GM12873 (cell line): ENCODE measurements around the gene TCEA3.

Experiments
- TF ChIP-seq, protein P1 (sequence below): IDR thresholded peaks from 2 replicates; pipeline ENCODE4 v1.5.1; 2012; ENCODE audit warnings: low read depth, mild to moderate bottlenecking, moderate library complexity, low read length, control low read depth; ENCODE audit not compliant: insufficient read depth; ENCODE audit errors: missing control alignments

TCEA3 gene

DNA sequence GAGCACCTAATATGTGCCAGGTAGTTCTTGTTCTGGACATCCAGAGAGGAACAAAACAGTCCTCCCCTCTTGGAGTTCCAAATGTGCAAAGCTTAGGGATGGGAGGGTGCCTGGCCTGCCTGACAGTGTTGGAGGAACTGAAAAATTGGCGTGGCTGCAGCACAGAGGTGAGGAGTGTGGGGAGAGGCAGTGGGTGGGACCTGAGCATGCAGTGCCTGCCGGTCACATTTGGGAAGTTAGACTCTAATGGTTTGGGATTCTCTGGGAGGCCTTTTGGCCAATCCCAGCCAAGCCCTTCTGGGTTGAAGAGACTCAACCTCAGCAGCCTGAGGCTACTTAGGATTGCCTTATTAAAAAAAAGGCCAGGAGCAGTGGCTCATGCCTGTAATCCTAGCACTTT, 2.3 kb upstream of the TCEA3 start:
- TF ChIP-seq, protein P1, sequence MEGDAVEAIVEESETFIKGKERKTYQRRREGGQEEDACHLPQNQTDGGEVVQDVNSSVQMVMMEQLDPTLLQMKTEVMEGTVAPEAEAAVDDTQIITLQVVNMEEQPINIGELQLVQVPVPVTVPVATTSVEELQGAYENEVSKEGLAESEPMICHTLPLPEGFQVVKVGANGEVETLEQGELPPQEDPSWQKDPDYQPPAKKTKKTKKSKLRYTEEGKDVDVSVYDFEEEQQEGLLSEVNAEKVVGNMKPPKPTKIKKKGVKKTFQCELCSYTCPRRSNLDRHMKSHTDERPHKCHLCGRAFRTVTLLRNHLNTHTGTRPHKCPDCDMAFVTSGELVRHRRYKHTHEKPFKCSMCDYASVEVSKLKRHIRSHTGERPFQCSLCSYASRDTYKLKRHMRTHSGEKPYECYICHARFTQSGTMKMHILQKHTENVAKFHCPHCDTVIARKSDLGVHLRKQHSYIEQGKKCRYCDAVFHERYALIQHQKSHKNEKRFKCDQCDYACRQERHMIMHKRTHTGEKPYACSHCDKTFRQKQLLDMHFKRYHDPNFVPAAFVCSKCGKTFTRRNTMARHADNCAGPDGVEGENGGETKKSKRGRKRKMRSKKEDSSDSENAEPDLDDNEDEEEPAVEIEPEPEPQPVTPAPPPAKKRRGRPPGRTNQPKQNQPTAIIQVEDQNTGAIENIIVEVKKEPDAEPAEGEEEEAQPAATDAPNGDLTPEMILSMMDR, result no peak

DNA sequence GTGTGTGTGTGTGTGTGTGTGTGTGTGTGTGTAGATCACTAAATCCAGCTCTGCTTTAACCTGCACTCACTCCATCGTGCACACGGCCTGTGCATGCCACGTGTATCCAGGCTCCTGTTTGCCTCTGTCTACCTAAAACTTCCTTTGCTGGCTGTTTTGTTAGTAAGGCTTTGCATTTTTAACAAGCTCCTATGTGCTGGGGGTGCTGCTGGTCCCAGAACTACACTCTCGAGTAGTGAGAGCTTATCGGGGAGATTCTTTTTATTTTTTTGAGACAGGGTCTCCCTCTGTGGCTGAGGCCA, 596 bp upstream of the TCEA3 start:
- TF ChIP-seq, protein P1, result no peak

- TF ChIP-seq, protein P1, result no peak
These were observed 894 bp downstream of the TCEA3 start for GRCh38 chr1:23423415-23424292.

DNA sequence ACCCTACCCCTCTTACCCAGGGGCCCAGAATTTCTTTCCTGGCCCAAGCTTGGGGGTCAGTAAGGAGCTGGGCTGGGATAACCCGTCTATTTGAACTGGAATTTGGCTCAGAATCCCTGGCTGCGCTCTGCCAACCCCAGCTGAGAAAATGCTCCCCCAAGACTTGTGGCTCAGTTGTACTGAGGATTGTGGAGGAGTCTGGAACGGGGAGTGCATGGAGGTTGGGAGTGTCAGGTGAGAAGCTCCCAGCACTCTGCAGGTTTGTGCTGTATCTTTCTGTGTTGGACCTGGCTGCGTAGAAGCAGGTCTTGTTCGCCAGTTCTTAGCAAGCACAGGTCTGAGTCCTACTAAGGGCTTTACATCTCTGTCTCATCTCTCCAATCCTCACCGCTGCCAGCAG, 1.6 kb downstream of the TCEA3 start:
- TF ChIP-seq, protein P1, result no peak

GRCh38 chr1:23422241-23422877, 2.2 kb downstream of the TCEA3 start:
- TF ChIP-seq, protein P1, result no peak

- TF ChIP-seq, protein P1, result no peak
These were observed 2.8 kb downstream of the TCEA3 start for GRCh38 chr1:23421753-23422240.

DNA sequence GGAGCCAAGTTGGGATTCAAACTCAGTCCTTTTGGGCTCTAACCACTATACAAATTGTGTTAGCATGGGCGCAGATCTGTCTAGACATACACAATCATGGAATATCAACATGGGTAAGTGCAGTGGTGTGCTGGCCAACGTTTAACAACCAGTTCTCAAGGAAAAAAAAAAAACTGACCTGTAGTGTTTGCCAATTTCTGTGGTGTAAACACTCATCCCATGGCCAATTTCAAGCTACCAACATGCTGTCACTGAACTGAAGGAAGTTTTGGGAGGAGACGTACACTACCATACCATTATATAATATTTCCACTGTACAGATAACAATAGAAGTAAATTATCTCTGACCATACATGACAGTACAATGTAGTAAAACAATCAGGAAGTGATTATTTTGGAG, 3.2 kb downstream of the TCEA3 start:
- TF ChIP-seq, protein P1, result no peak
